Duodenal mucosa (tissue), 2 donors: ENCODE data around the gene METTL14.

Experiments used
- H3K27ac ChIP-seq: one replicate; pipeline ENCODE4 v1.7.0; 2013; ENCODE audit warnings: low read depth, low read length
- H3K27me3 ChIP-seq, 2 donors: one replicate each; pipeline ENCODE4 v1.7.0; 2013; ENCODE audit warnings: low read length in 2 of 2, control low read depth in 1 of 2; ENCODE audit not compliant: insufficient read depth in 2 of 2, control insufficient read depth in 1 of 2
- H3K36me3 ChIP-seq, 2 donors: one replicate each; pipeline ENCODE4 v1.7.0; 2013; ENCODE audit warnings: low read length in 2 of 2, control low read depth in 1 of 2; ENCODE audit not compliant: insufficient read depth in 2 of 2, control insufficient read depth in 1 of 2
- H3K4me1 ChIP-seq, 2 donors: one replicate each; pipeline ENCODE4 v1.7.0; 2013; ENCODE audit warnings: low read length in 2 of 2, control low read depth in 1 of 2; ENCODE audit not compliant: insufficient read depth in 2 of 2, control insufficient read depth in 1 of 2
- H3K4me3 ChIP-seq, 2 donors: one replicate each; pipeline ENCODE4 v1.7.0; 2013; ENCODE audit warnings: low read length in 2 of 2, low read depth in 1 of 2
- H3K9ac ChIP-seq, 2 donors: one replicate each; pipeline ENCODE4 v1.7.0; 2013; ENCODE audit warnings: low read length in 2 of 2, low read depth in 1 of 2
- H3K9me3 ChIP-seq, 2 donors: one replicate each; pipeline ENCODE4 v1.7.0; 2013; ENCODE audit warnings: low read length in 2 of 2, control low read depth in 1 of 2; ENCODE audit not compliant: control insufficient read depth in 1 of 2

Gene METTL14

GRCh38 chr4:118711052-118711451 lies 25.9 kb downstream of the METTL14 start:
- H3K27me3 ChIP-seq: no peaks in the 10 kb centered on the region
- H3K27ac ChIP-seq: no peak overlapping the region
- H3K4me1 ChIP-seq: no peaks in the 10 kb centered on the region
- no peaks in the 10 kb centered on the region for H3K9me3 ChIP-seq
- peaks cover 12 to 40% of the 10 kb centered on the region in 2 donors for H3K36me3 ChIP-seq
- H3K4me3 ChIP-seq: no peak overlapping the region
- no peak overlapping the region for H3K9ac ChIP-seq

GRCh38 chr4:118712872-118713271 lies 27.7 kb downstream of the METTL14 start:
- no peaks in the 10 kb centered on the region for H3K4me1 ChIP-seq
- no peak overlapping the region for H3K27ac ChIP-seq
- no peak overlapping the region for H3K9ac ChIP-seq
- H3K36me3 ChIP-seq: peaks cover 10 to 32% of the 10 kb centered on the region in 2 donors
- no peak overlapping the region for H3K4me3 ChIP-seq
- no peaks in the 10 kb centered on the region for H3K9me3 ChIP-seq
- H3K27me3 ChIP-seq: no peaks in the 10 kb centered on the region

- Histone ChIP-seq H3K9me3 (no peaks in the 10 kb centered on the region), H3K36me3 (peaks cover 10 to 31% of the 10 kb centered on the region in 2 donors), H3K27me3 (no peaks in the 10 kb centered on the region), H3K27ac (no peak overlapping the region), H3K4me3 (no peak overlapping the region), H3K9ac (no peak overlapping the region), H3K4me1 (no peaks in the 10 kb centered on the region)
Measured at GRCh38 chr4:118714682-118715081, 29.5 kb downstream of the METTL14 start.

- Histone ChIP-seq H3K9me3 (no peaks in the 10 kb centered on the region), H3K27me3 (no peaks in the 10 kb centered on the region), H3K9ac (no peak overlapping the region), H3K4me1 (no peaks in the 10 kb centered on the region), H3K27ac (no peak overlapping the region), H3K36me3 (peaks cover 3 to 21% of the 10 kb centered on the region in 2 donors), H3K4me3 (no peak overlapping the region)
Measured at GRCh38 chr4:118716304-118716703, 31.1 kb downstream of the METTL14 start.

GRCh38 chr4:118718511-118719170 lies 33.4 kb downstream of the METTL14 start:
- Histone ChIP-seq H3K27ac (no peak overlapping the region), H3K9ac (no peak overlapping the region), H3K4me1 (no peaks in the 10 kb centered on the region), H3K4me3 (no peak overlapping the region), H3K9me3 (no peaks in the 10 kb centered on the region), H3K36me3 (peaks cover 1 to 19% of the 10 kb centered on the region in 2 donors), H3K27me3 (no peaks in the 10 kb centered on the region)

- no peak overlapping the region for H3K27ac ChIP-seq
- H3K9me3 ChIP-seq: no peaks in the 10 kb centered on the region
- H3K9ac ChIP-seq: no peak overlapping the region
- H3K4me1 ChIP-seq: no peaks in the 10 kb centered on the region
- H3K27me3 ChIP-seq: no peaks in the 10 kb centered on the region
- H3K36me3 ChIP-seq: peaks cover 22 to 42% of the 10 kb centered on the region in 2 donors
- no peak overlapping the region for H3K4me3 ChIP-seq
Measured at GRCh38 chr4:118721752-118722151, 36.6 kb downstream of the METTL14 start.

- Histone ChIP-seq H3K9me3 (no peaks in the 10 kb centered on the region), H3K9ac (no peak overlapping the region), H3K27ac (no peak overlapping the region), H3K27me3 (no peaks in the 10 kb centered on the region), H3K36me3 (peaks cover 32 to 58% of the 10 kb centered on the region in 2 donors), H3K4me3 (no peak overlapping the region), H3K4me1 (no peaks in the 10 kb centered on the region)
Measured at GRCh38 chr4:118723369-118723768, 38.2 kb downstream of the METTL14 start.

- H3K4me1 ChIP-seq: no peaks in the 10 kb centered on the region
- H3K4me3 ChIP-seq: no peak overlapping the region
- H3K9ac ChIP-seq: no peak overlapping the region
- no peak overlapping the region for H3K27ac ChIP-seq
- H3K9me3 ChIP-seq: no peaks in the 10 kb centered on the region
- peaks cover 49 to 87% of the 10 kb centered on the region in 2 donors for H3K36me3 ChIP-seq
- no peaks in the 10 kb centered on the region for H3K27me3 ChIP-seq
Measured at GRCh38 chr4:118727360-118727759, 42.2 kb downstream of the METTL14 start.

GRCh38 chr4:118729287-118730286 lies 44.4 kb downstream of the METTL14 start:
- Histone ChIP-seq H3K27ac (no peak overlapping the region), H3K4me1 (no peaks in the 10 kb centered on the region), H3K9ac (no peak overlapping the region), H3K4me3 (no peak overlapping the region), H3K36me3 (peaks cover 54 to 89% of the 10 kb centered on the region in 2 donors), H3K27me3 (no peaks in the 10 kb centered on the region), H3K9me3 (no peaks in the 10 kb centered on the region)

GRCh38 chr4:118730683-118731082 lies 45.5 kb downstream of the METTL14 start:
- H3K36me3 ChIP-seq: peaks cover 55 to 83% of the 10 kb centered on the region in 2 donors
- no peak overlapping the region for H3K27ac ChIP-seq
- H3K4me3 ChIP-seq: no peak overlapping the region
- H3K4me1 ChIP-seq: no peaks in the 10 kb centered on the region
- H3K9me3 ChIP-seq: no peaks in the 10 kb centered on the region
- no peaks in the 10 kb centered on the region for H3K27me3 ChIP-seq
- H3K9ac ChIP-seq: no peak overlapping the region
